Common myeloid progenitor, CD34-positive (primary cell): ENCODE measurements around the gene CSHL1.

Experiments used
- CTCF ChIA-PET: fragments of 350-600 bp; sonication (Branson Sonifier 250); formaldehyde crosslinking; loops from one replicate; lab custom pipeline; 2021; ENCODE audit warnings: antibody characterized with exemption; lab: Charles Lee
- POLR2A ChIA-PET: fragments of 350-600 bp; sonication (Branson Sonifier 250); formaldehyde crosslinking; loops from one replicate; lab custom pipeline; 2021; ENCODE audit warnings: antibody characterized with exemption; lab: Charles Lee
- DNase-seq, 3 donors: peaks; one replicate each; pipeline versions ENCODE4 v3.0.0 to v3.0.0-alpha.2; 2013
- H3K27ac ChIP-seq, 2 experiments: 1 replicate in 1 of 2; 2 replicates in 1 of 2; pipeline ENCODE4 v1.7.0; 2013; ENCODE audit warnings: inconsistent platforms in 2 of 2, low read length in 2 of 2, mild to moderate bottlenecking in 2 of 2, low read depth in 1 of 2, moderate library complexity in 1 of 2; ENCODE audit not compliant: severe bottlenecking in 2 of 2, insufficient read depth in 1 of 2, poor library complexity in 1 of 2
- H3K27me3 ChIP-seq, 5 experiments: replicated peaks in 2 of 5; 1 replicate in 3 of 5; 2 replicates in 2 of 5; pipeline versions ENCODE4 v1.6.1 to v1.7.0; 2013; ENCODE audit warnings: low read length in 4 of 5, mild to moderate bottlenecking in 2 of 5, moderate library complexity in 2 of 5, inconsistent platforms in 1 of 5; ENCODE audit not compliant: insufficient read depth in 5 of 5, control insufficient read depth in 4 of 5
- H3K36me3 ChIP-seq, 4 experiments: 1 replicate in 2 of 4; 2 replicates in 2 of 4; pipeline versions ENCODE4 v1.6.1 to v1.7.0; 2013; ENCODE audit warnings: low read length in 3 of 4, control low read depth in 1 of 4, mild to moderate bottlenecking in 1 of 4; ENCODE audit not compliant: control insufficient read depth in 4 of 4, insufficient read depth in 4 of 4
- H3K4me1 ChIP-seq, 4 experiments: 1 replicate in 3 of 4; 2 replicates in 1 of 4; pipeline versions ENCODE4 v1.6.1 to v1.7.1; 2013; ENCODE audit warnings: low read length in 3 of 4, mild to moderate bottlenecking in 3 of 4, control low read depth in 1 of 4, inconsistent platforms in 1 of 4, moderate library complexity in 1 of 4; ENCODE audit not compliant: control insufficient read depth in 4 of 4, insufficient read depth in 4 of 4; ENCODE audit errors: control extremely low read depth in 1 of 4
- H3K4me3 ChIP-seq, 7 experiments: 1 replicate in 4 of 7; 2 replicates in 3 of 7; pipeline versions ENCODE4 v1.5.1 to v1.7.0; 2013; ENCODE audit warnings: mild to moderate bottlenecking in 7 of 7, low read length in 6 of 7, moderate library complexity in 6 of 7, inconsistent platforms in 2 of 7, low read depth in 2 of 7, control low read depth in 1 of 7; ENCODE audit not compliant: insufficient read depth in 4 of 7, control insufficient read depth in 1 of 7; ENCODE audit errors: extremely low read depth in 1 of 7
- H3K9me3 ChIP-seq, 5 experiments: 1 replicate in 4 of 5; 2 replicates in 1 of 5; pipeline versions ENCODE4 v1.6.1 to v1.7.1; 2013; ENCODE audit warnings: low read length in 4 of 5, mild to moderate bottlenecking in 2 of 5, inconsistent platforms in 1 of 5, low read depth in 1 of 5, moderate library complexity in 1 of 5; ENCODE audit not compliant: control insufficient read depth in 4 of 5, insufficient read depth in 2 of 5; ENCODE audit errors: control extremely low read depth in 1 of 5
- WGBS: methylation state at CpG from one replicate; pipeline ENCODE4 v1.1.5; 2013; ENCODE audit not compliant: insufficient coverage; 5-methylcytosine and 5-hydroxymethylcytosine counted together

The CSHL1 gene

GRCh38 chr17:63954402-63955063, 43.5 kb upstream of the CSHL1 start:
- DNase-seq, result peak; percentile 67 to 94 (median 90)
- H3K27me3 ChIP-seq, result no peaks in the 10 kb centered on the region
- 37% methylated on average over 7 of the region's 11 CpGs for WGBS
- CTCF ChIA-PET, result interaction anchor here (0.8 to 3.1 kb wide), 13 partner anchors 8 to 74 kb away, joined by 3 to 14 read pairs (median 3); partner anchors contain the start of genes CD79B and ICAM2
- H3K4me1 ChIP-seq, result peaks cover 3 to 40% (median 29%) of the 10 kb centered on the region in 4 experiments
- H3K27ac ChIP-seq, result peak overlapping the region in 1 of 2 experiments; percentile 60
- POLR2A ChIA-PET, result interaction anchor here (0.6 to 1.0 kb wide), 4 partner anchors 19 to 131 kb away, joined by 3 to 4 read pairs (median 3); no protein-coding TSS in a partner anchor
- no peaks in the 10 kb centered on the region for H3K9me3 ChIP-seq
- no peaks in the 10 kb centered on the region for H3K36me3 ChIP-seq
- H3K4me3 ChIP-seq, result peak overlapping the region in 2 of 7 experiments; percentile 19 to 38

GRCh38 chr17:63950940-63951907, 40.2 kb upstream of the CSHL1 start:
- POLR2A ChIA-PET, result no interaction called here
- Histone ChIP-seq H3K9me3 (no peaks in the 10 kb centered on the region), H3K27ac (no peak overlapping the region), H3K4me1 (peaks cover 3 to 62% (median 41%) of the 10 kb centered on the region in 4 experiments), H3K4me3 (no peak overlapping the region), H3K36me3 (no peaks in the 10 kb centered on the region), H3K27me3 (no peaks in the 10 kb centered on the region)
- CTCF ChIA-PET, result interaction anchor here (0.6 to 3.8 kb wide), 16 partner anchors 11 to 163 kb away, joined by 3 to 14 read pairs (median 4); partner anchors contain the start of genes CD79B, GH1, ICAM2 and PRR29
- DNase-seq, result no peak
- 98% methylated on average over 15 of the region's 29 CpGs for WGBS

DNA sequence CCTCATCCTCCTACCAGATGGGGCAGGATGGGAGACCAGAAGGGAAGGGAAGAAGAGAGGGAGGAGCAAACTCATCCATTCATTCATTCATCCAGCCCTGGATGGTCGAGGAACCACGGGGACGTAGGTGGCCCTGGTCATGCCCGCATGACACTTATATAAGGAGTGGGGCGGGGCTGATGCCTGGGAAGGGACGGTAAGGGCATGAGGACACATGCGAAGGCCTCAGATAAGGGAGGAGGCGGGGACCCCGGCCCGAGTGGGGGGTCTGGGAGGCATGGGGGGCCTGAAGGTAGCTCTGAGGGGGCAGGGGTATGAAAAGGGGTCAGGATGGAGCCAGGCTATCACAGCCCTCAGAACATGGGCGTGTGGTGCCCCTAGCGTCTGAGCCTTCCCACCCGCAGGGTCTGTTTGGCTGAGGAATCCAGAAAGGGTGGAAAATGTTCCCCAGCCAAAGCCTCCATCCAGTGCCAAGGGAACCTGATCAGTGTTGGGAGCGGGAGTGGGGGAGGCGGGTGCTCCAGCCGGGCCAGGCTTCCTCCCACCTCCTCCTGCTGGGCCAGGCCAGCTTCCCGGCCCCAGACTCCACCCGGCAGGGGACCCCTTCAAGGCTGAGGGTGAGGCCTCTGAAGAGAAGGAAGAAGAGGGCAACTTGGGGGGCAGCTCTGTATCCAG, 38.7 kb upstream of the CSHL1 start:
- no peaks in the 10 kb centered on the region for H3K27me3 ChIP-seq
- H3K36me3 ChIP-seq, result no peaks in the 10 kb centered on the region
- POLR2A ChIA-PET, result no interaction called here
- CTCF ChIA-PET, result interaction anchor here (0.7 to 2.9 kb wide), 15 partner anchors 10 to 67 kb away, joined by 3 to 10 read pairs (median 3); partner anchors contain the start of genes CD79B and PRR29
- no peaks in the 10 kb centered on the region for H3K9me3 ChIP-seq
- H3K4me1 ChIP-seq, result peaks cover 3 to 59% (median 44%) of the 10 kb centered on the region in 4 experiments
- WGBS, result 88% methylated on average over 9 of the region's 18 CpGs
- DNase-seq, result no peak
- no peak overlapping the region for H3K4me3 ChIP-seq
- H3K27ac ChIP-seq, result no peak overlapping the region

DNA sequence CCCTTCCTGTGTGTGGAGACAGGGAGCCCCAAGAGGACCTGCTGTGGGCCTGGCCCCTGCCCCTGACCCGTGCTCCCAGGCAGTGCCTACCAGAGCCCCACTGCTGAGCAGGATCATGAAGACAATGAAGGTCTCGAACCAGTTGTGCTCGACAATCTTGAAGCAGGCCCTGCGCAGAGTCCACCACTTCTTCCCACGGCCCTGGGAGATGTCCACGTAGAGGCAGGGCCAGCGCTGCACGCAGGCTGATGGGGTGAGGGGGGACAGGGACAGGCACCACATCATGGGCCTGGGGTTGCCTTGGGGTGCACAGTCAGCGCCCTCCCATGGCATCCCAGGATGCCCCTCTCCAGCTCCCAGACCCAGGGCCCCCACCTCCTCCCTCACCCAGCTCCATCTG, 37.5 kb upstream of the CSHL1 start:
- 90% methylated on average over 5 of the region's 9 CpGs for WGBS
- H3K36me3 ChIP-seq, result no peaks in the 10 kb centered on the region
- ChIA-PET POLR2A (no interaction called here), CTCF (interaction anchor here (1.0 to 2.6 kb wide), 5 partner anchors 17 to 68 kb away, joined by 3 to 10 read pairs (median 3); partner anchors contain the start of gene CD79B)
- no peak for DNase-seq
- H3K4me1 ChIP-seq, result peaks cover under 1 to 47% (median 32%) of the 10 kb centered on the region in 4 experiments
- H3K4me3 ChIP-seq, result no peak overlapping the region
- H3K27ac ChIP-seq, result no peak overlapping the region
- H3K9me3 ChIP-seq, result no peaks in the 10 kb centered on the region
- no peaks in the 10 kb centered on the region for H3K27me3 ChIP-seq

DNA sequence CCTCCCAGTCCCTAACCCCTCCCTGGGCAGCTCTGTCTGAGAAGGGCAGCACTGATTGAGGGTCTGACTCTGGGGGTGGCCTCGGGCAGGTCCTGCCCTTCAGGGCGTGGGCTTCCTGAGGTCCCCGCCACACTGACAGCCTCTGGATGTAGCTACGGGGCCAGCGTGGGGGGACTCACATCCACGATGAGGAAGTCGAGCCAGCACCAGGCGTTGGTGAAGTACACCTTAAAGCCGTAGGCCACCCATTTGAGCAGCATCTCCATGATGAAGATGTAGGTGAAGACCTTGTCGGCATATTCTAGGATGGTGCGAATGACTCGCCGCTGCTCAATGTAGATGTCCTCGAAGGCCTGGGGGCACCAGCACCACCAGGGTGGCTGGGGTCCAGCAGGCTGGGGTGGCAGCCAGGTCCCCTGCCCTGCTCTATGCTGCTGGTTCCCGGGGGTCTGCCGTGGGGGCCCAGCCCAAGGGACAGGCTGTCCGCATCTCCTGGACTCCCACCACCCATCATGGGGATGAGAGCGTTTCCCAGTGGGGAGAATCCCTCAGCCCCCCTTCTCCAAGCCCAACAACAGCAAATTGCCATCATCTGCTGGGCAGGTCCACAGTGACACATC, 36.8 kb upstream of the CSHL1 start:
- ChIA-PET POLR2A (no interaction called here), CTCF (interaction anchor here (1.4 to 3.1 kb wide), 14 partner anchors 9 to 81 kb away, joined by 3 to 37 read pairs (median 14); partner anchors contain the start of genes CD79B and GH1)
- WGBS, result 66% methylated on average over 18 of the region's 18 CpGs
- Histone ChIP-seq H3K4me3 (no peak overlapping the region), H3K36me3 (no peaks in the 10 kb centered on the region), H3K27ac (no peak overlapping the region), H3K27me3 (no peaks in the 10 kb centered on the region), H3K9me3 (no peaks in the 10 kb centered on the region), H3K4me1 (peaks cover 0 to 42% (median 27%) of the 10 kb centered on the region in 4 experiments)
- DNase-seq, result peak in 2 of 3 donors; percentile 39 to 45
